H9 (cell line): ENCODE data around the gene GGTLC2. TPM values are rescaled to one million over a fixed set of nuclear protein-coding genes. Genes with fewer than 3 reads are reported as not detected.

Experiments
- DNase-seq: peaks from one replicate; pipeline ENCODE4 v3.0.0-alpha.2; 2017
- H2AFZ ChIP-seq: one replicate; pipeline ENCODE4 v1.6.1; 2013; ENCODE audit warnings: mild to moderate bottlenecking, low read length, control low read depth, moderate library complexity
- H2AK5ac ChIP-seq: 2 replicates; pipeline ENCODE4 v1.6.1; 2013; ENCODE audit warnings: low read length, control low read depth, mixed read lengths; ENCODE audit not compliant: insufficient read length
- H2BK120ac ChIP-seq: one replicate; pipeline ENCODE4 v1.6.1; 2013; ENCODE audit warnings: low read depth, mild to moderate bottlenecking, low read length, control low read depth, inconsistent platforms; ENCODE audit not compliant: poor library complexity, severe bottlenecking
- H2BK12ac ChIP-seq: 2 replicates; pipeline ENCODE4 v1.6.1; 2013; ENCODE audit warnings: low read length, control low read depth, mixed read lengths, low read depth; ENCODE audit not compliant: insufficient read length
- H2BK15ac ChIP-seq: 2 replicates; pipeline ENCODE4 v1.6.1; 2013; ENCODE audit warnings: low read depth, low read length, control low read depth
- H2BK20ac ChIP-seq: one replicate; pipeline ENCODE4 v1.6.1; 2013; ENCODE audit warnings: low read depth, mild to moderate bottlenecking, low read length, control low read depth, inconsistent platforms; ENCODE audit not compliant: poor library complexity, severe bottlenecking
- H2BK5ac ChIP-seq: 2 replicates; pipeline ENCODE4 v1.6.1; 2013; ENCODE audit warnings: low read length, control low read depth, mixed read lengths; ENCODE audit not compliant: insufficient read length
- H3K14ac ChIP-seq: 2 replicates; pipeline ENCODE4 v1.6.1; 2013; ENCODE audit warnings: low read length, control low read depth; ENCODE audit not compliant: insufficient read depth
- H3K18ac ChIP-seq: 2 replicates; pipeline ENCODE4 v1.6.1; 2013; ENCODE audit warnings: low read depth, mild to moderate bottlenecking, mixed read lengths, low read length, control low read depth; ENCODE audit not compliant: insufficient read length
- H3K23ac ChIP-seq: 2 replicates; pipeline ENCODE4 v1.6.1; 2013; ENCODE audit warnings: low read length, control low read depth, mixed read lengths, low read depth; ENCODE audit not compliant: insufficient read length
- H3K23me2 ChIP-seq: 2 replicates; pipeline ENCODE4 v1.6.1; 2013; ENCODE audit warnings: low read depth, mild to moderate bottlenecking, mixed read lengths, low read length, control low read depth; ENCODE audit not compliant: insufficient read length, poor library complexity, severe bottlenecking
- H3K27ac ChIP-seq: 2 replicates; pipeline ENCODE4 v1.5.1; 2013; ENCODE audit warnings: low read length, control low read depth, mixed read lengths, low read depth; ENCODE audit not compliant: insufficient read length
- H3K27me3 ChIP-seq: 2 replicates; pipeline ENCODE4 v1.6.1; 2013; ENCODE audit warnings: low read length, control low read depth, inconsistent platforms; ENCODE audit not compliant: insufficient read depth
- H3K4ac ChIP-seq: 2 replicates; pipeline ENCODE4 v1.6.1; 2013; ENCODE audit warnings: low read depth, mild to moderate bottlenecking, control low read depth, inconsistent platforms, low read length, moderate library complexity
- H3K4me1 ChIP-seq: 2 replicates; pipeline ENCODE4 v1.6.1; 2013; ENCODE audit warnings: low read length, control low read depth, inconsistent platforms; ENCODE audit not compliant: insufficient read depth
- H3K4me2 ChIP-seq: 2 replicates; pipeline ENCODE4 v1.6.1; 2013; ENCODE audit warnings: low read length, control low read depth, mixed read lengths; ENCODE audit not compliant: insufficient read length, insufficient read depth
- H3K56ac ChIP-seq: 2 replicates; pipeline ENCODE4 v1.6.1; 2013; ENCODE audit warnings: low read depth, mild to moderate bottlenecking, mixed read lengths, low read length, control low read depth; ENCODE audit not compliant: insufficient read length
- H3K79me1 ChIP-seq: 2 replicates; pipeline ENCODE4 v1.6.1; 2013; ENCODE audit warnings: low read depth, mild to moderate bottlenecking, moderate library complexity, low read length, control low read depth, inconsistent platforms; ENCODE audit not compliant: insufficient read depth, poor library complexity, severe bottlenecking
- H3K79me2 ChIP-seq: 2 replicates; pipeline ENCODE4 v1.6.1; 2013; ENCODE audit warnings: low read length, control low read depth, inconsistent platforms; ENCODE audit not compliant: insufficient read depth
- H3K9ac ChIP-seq: 2 replicates; pipeline ENCODE4 v1.6.1; 2013; ENCODE audit warnings: low read length, control low read depth, mixed read lengths; ENCODE audit not compliant: insufficient read length; ENCODE audit errors: extremely low read depth
- H3K9me3 ChIP-seq: one replicate; pipeline ENCODE4 v1.6.1; 2013; ENCODE audit warnings: low read depth, low read length, inconsistent platforms; ENCODE audit not compliant: control insufficient read depth
- H3T11ph ChIP-seq: one replicate; pipeline ENCODE4 v1.6.1; 2013; ENCODE audit warnings: mild to moderate bottlenecking, low read length, control low read depth, inconsistent platforms
- H4K20me1 ChIP-seq: one replicate; pipeline ENCODE4 v1.6.1; 2013; ENCODE audit not compliant: control insufficient read depth, insufficient read length, insufficient read depth
- H4K5ac ChIP-seq: 2 replicates; pipeline ENCODE4 v1.6.1; 2013; ENCODE audit warnings: low read depth, mild to moderate bottlenecking, mixed read lengths, low read length, control low read depth; ENCODE audit not compliant: insufficient read length
- H4K8ac ChIP-seq: replicated peaks from 2 replicates; pipeline ENCODE4 v1.6.1; 2013; ENCODE audit warnings: low read length, control low read depth, mixed read lengths, low read depth; ENCODE audit not compliant: insufficient read length
- H4K91ac ChIP-seq: 2 replicates; pipeline ENCODE4 v1.6.1; 2013; ENCODE audit warnings: low read depth, mild to moderate bottlenecking, moderate library complexity, mixed read lengths, low read length, control low read depth; ENCODE audit not compliant: insufficient read length
- H3K27ac Mint-ChIP-seq, 3 experiments: 2 replicates in 2 of 3; 3 replicates in 1 of 3; pipeline ENCODE4 v1.8.0; 2020 to 2021; ENCODE audit warnings: mixed read lengths in 3 of 3, mild to moderate bottlenecking in 1 of 3, moderate library complexity in 1 of 3
- H3K27me3 Mint-ChIP-seq: 2 replicates; pipeline ENCODE4 v1.8.0; 2021; ENCODE audit warnings: low read depth, mild to moderate bottlenecking, moderate library complexity, mixed read lengths
- H3K36me3 Mint-ChIP-seq, 3 experiments: 2 replicates in 2 of 3; 3 replicates in 1 of 3; pipeline ENCODE4 v1.8.0; 2020 to 2021; ENCODE audit warnings: low read depth in 3 of 3, mixed read lengths in 3 of 3; ENCODE audit not compliant: insufficient read depth in 1 of 3
- H3K4me1 Mint-ChIP-seq, 2 experiments: 2 replicates each; pipeline ENCODE4 v1.8.0; 2020; ENCODE audit warnings: mixed read lengths in 2 of 2
- H3K4me3 Mint-ChIP-seq, 2 experiments: 2 replicates in 1 of 2; 3 replicates in 1 of 2; pipeline ENCODE4 v1.8.0; 2020 to 2021; ENCODE audit warnings: mild to moderate bottlenecking in 2 of 2, mixed read lengths in 2 of 2, moderate library complexity in 1 of 2
- H3K9me3 Mint-ChIP-seq, 2 experiments: 2 replicates in 1 of 2; 3 replicates in 1 of 2; pipeline ENCODE4 v1.8.0; 2020; ENCODE audit warnings: mild to moderate bottlenecking in 2 of 2, mixed read lengths in 2 of 2, moderate library complexity in 1 of 2
- CTCF ChIP-seq: fragments of 200-600 bp; sonication (generic); conservative IDR thresholded peaks from 3 replicates; pipeline ENCODE4 v1.8.0; 2021; ENCODE audit warnings: antibody characterized with exemption, mild to moderate bottlenecking
- WGBS: extraction: QIAGEN DNeasy Blood & Tissue Kit; methylation state at CpG from one replicate; pipeline ENCODE4 v1.1.7; 2013; ENCODE audit warnings: missing lambda C conversion rate, low lambda C conversion rate, mixed read lengths; ENCODE audit not compliant: insufficient read length; ENCODE audit errors: extremely low coverage; 5-methylcytosine and 5-hydroxymethylcytosine counted together
- total RNA-seq: library from RNA; stranded (reverse); gene quantifications from 2 replicates; pipeline ENCODE4 v1.2.1, GENCODE V29; 2021

Gene GGTLC2
- total RNA-seq, 1 experiment from 2014 or later = not detected

GRCh38 chr22:22694106-22694505, 49.7 kb downstream of the GGTLC2 start:
- Histone ChIP-seq H3K9ac (no peak overlapping the region), H4K8ac (no peak overlapping the region), H3K79me1 (no peaks in the 10 kb centered on the region), H3K27me3 (peaks cover 17% of the 10 kb centered on the region; the same call in 1 of the 2 replicates), H3K14ac (no peak overlapping the region), H4K91ac (no peak overlapping the region), H3K18ac (no peak overlapping the region), H3K56ac (no peak overlapping the region), H4K5ac (no peak overlapping the region), H2BK5ac (no peak overlapping the region), H3K4ac (no peak overlapping the region), H2AK5ac (no peak overlapping the region), H4K20me1 (no peaks in the 10 kb centered on the region), H3K4me2 (no peak overlapping the region), H3K27ac (no peak overlapping the region), H3K23ac (no peak overlapping the region), H2AFZ (no peak overlapping the region), H3K23me2 (no peaks in the 10 kb centered on the region), H2BK12ac (no peak overlapping the region), H2BK15ac (no peak overlapping the region), H2BK20ac (no peak overlapping the region), H2BK120ac (no peak overlapping the region), H3K79me2 (no peaks in the 10 kb centered on the region), H3K4me1 (no peaks in the 10 kb centered on the region), H3K9me3 (no peaks in the 10 kb centered on the region), H3T11ph (no peak overlapping the region)
- no CpG with 5 or more reads among the region's 1 CpG for WGBS
- Mint-ChIP-seq H3K27me3 (peaks cover 100% of the 10 kb centered on the region), H3K9me3 (no peaks in the 10 kb centered on the region), H3K4me3 (no peak overlapping the region), H3K27ac (no peak overlapping the region), H3K4me1 (0 out of 4 replicates have a peak, but pooled peaks cover 0 to 3% of the 10 kb centered on the region in 2 experiments), H3K36me3 (no peaks in the 10 kb centered on the region)
- TF ChIP-seq CTCF = no peak
- DNase-seq = no peak
